Osteoblast (primary cell): ENCODE results near the gene AKR7A3. TPM values are rescaled to one million over a fixed set of nuclear protein-coding genes. Genes with fewer than 3 reads are reported as not detected.

Source experiments
- DNase-seq: peaks from one replicate; pipeline ENCODE4 v3.0.0; 2011; ENCODE audit warnings: low spot score, mixed read lengths; ENCODE audit not compliant: insufficient read length; ENCODE audit errors: missing footprints
- H2AFZ ChIP-seq: 2 replicates; pipeline ENCODE4 v1.6.0; 2011; ENCODE audit warnings: mild to moderate bottlenecking, low read length
- H3K27ac ChIP-seq: 2 replicates; pipeline ENCODE4 v1.5.1; 2011; ENCODE audit warnings: mild to moderate bottlenecking, low read depth, low read length, moderate library complexity
- H3K27me3 ChIP-seq: 2 replicates; pipeline ENCODE4 v1.6.0; 2012; ENCODE audit warnings: mild to moderate bottlenecking, control low read depth, inconsistent platforms, low read length, moderate library complexity; ENCODE audit not compliant: insufficient read depth
- H3K36me3 ChIP-seq: 2 replicates; pipeline ENCODE4 v1.5.1; 2011; ENCODE audit warnings: mild to moderate bottlenecking, low read length, control low read depth, moderate library complexity; ENCODE audit not compliant: insufficient read depth
- H3K4me1 ChIP-seq: 2 replicates; pipeline ENCODE4 v1.5.1; 2011; ENCODE audit warnings: mild to moderate bottlenecking, low read length, control low read depth, moderate library complexity; ENCODE audit not compliant: insufficient read depth
- H3K4me2 ChIP-seq: 2 replicates; pipeline ENCODE4 v1.6.0; 2011; ENCODE audit warnings: mild to moderate bottlenecking, low read length; ENCODE audit not compliant: insufficient read depth
- H3K4me3 ChIP-seq: fragments of 200-600 bp; sonication (generic); 3 replicates; pipeline ENCODE4 v1.5.1; 2012; ENCODE audit warnings: mild to moderate bottlenecking, low read length, inconsistent platforms; ENCODE audit not compliant: insufficient read depth
- H3K79me2 ChIP-seq: 2 replicates; pipeline ENCODE4 v1.6.0; 2012; ENCODE audit warnings: mild to moderate bottlenecking, low read length, control low read depth, inconsistent platforms; ENCODE audit not compliant: insufficient read depth
- H3K9me3 ChIP-seq: 2 replicates; pipeline ENCODE4 v1.5.1; 2011; ENCODE audit warnings: low read depth, low read length, control low read depth
- H4K20me1 ChIP-seq: 2 replicates; pipeline ENCODE4 v1.6.0; 2012; ENCODE audit warnings: mild to moderate bottlenecking, low read length, control low read depth; ENCODE audit not compliant: insufficient read depth
- CTCF ChIP-seq: IDR thresholded peaks from 2 replicates; pipeline ENCODE4 v1.5.1; 2011; ENCODE audit warnings: mild to moderate bottlenecking, low read depth, low read length, moderate library complexity; ENCODE audit errors: extremely low read depth
- total RNA-seq: library from RNA; depleted of rRNA; stranded (reverse); fragments of >200 nt; gene quantifications from 2 replicates; pipeline ENCODE4 v1.2.3, GENCODE V29; 2012

The AKR7A3 gene
- total RNA-seq, 1 donor, result 0.72 TPM

GRCh38 chr1:19327301-19327700 is 38.7 kb upstream of the AKR7A3 start:
- no peak overlapping the region for H3K4me2 ChIP-seq
- DNase-seq, result no peak
- no peaks in the 10 kb centered on the region for H3K27me3 ChIP-seq
- H3K27ac ChIP-seq, result no peak overlapping the region
- no peak overlapping the region for H3K4me3 ChIP-seq
- no peaks in the 10 kb centered on the region for H3K4me1 ChIP-seq
- no peak overlapping the region for H2AFZ ChIP-seq
- peaks cover 3% of the 10 kb centered on the region for H3K79me2 ChIP-seq
- H4K20me1 ChIP-seq, result peaks cover 15% of the 10 kb centered on the region
- H3K36me3 ChIP-seq, result peaks cover 45% of the 10 kb centered on the region
- TF ChIP-seq CTCF, result no peak
- no peaks in the 10 kb centered on the region for H3K9me3 ChIP-seq

DNA sequence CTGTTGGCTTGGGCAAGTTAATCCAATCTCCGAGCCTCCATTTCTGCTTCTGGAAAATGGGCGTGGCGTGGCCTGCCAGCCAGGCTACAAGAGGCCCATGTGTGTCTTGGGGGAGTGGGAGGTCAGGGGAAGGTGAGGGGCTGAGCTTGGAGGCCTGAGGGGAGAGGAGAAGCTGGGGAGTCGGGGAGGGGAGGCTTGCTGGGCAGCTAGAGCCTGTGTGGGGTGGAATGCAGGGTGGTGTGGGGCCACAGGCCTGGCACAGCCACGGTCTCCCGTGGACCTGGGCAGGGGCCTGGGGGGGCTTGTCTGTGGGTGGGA is 38.1 kb upstream of the AKR7A3 start:
- H2AFZ ChIP-seq, result no peak overlapping the region
- DNase-seq, result peak; percentile 63
- no peak overlapping the region for H3K27ac ChIP-seq
- peaks cover 9% of the 10 kb centered on the region for H3K79me2 ChIP-seq
- no peaks in the 10 kb centered on the region for H3K4me1 ChIP-seq
- H3K36me3 ChIP-seq, result peaks cover 49% of the 10 kb centered on the region
- no peaks in the 10 kb centered on the region for H3K27me3 ChIP-seq
- H3K4me2 ChIP-seq, result no peak overlapping the region
- H3K9me3 ChIP-seq, result no peaks in the 10 kb centered on the region
- H3K4me3 ChIP-seq, result no peak overlapping the region
- peaks cover 18% of the 10 kb centered on the region for H4K20me1 ChIP-seq
- TF ChIP-seq CTCF, result no peak

DNA sequence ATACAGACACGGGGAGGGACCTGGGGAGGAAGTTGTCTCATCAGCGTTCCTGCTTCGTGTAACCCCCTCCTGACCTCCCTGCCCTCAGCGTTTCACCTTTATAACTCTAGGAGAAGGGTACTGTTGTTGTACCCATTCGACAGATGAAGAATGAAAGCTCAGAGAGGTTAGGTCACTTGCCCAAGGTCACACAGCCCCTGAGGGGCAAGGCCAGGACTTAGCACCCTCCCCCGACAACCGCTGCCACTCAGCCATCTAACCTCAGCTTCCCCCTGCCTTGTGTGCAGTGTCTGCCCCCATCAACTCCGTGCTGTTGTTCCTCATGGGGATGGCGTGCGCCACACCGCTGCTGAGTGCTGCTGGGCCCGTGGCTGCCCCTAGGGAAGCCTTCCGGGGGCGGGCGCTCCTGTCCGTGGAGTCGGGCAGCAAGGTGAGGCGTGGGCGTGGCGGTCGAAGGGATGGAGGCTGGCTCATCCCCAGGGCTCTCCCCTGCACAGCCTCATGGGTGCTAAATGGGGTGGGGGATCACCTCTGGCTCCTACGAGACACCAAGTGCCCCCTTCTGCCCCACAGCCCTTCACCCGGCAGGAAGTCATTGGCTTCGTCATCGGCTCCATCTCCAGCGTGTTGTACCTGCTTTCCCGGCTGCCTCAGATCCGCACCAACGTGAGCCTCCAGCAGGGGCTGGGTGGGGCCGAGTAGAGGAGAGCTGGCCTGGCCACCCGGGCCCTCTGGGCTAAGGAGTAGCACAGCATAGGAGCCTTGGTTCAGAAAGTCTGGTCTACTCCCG is 37.6 kb upstream of the AKR7A3 start:
- Histone ChIP-seq H4K20me1 (peaks cover 19% of the 10 kb centered on the region), H3K4me3 (no peak overlapping the region), H3K4me1 (no peaks in the 10 kb centered on the region), H3K4me2 (no peak overlapping the region), H3K36me3 (peaks cover 51% of the 10 kb centered on the region), H2AFZ (no peak overlapping the region), H3K27ac (no peak overlapping the region), H3K79me2 (peaks cover 14% of the 10 kb centered on the region), H3K9me3 (no peaks in the 10 kb centered on the region), H3K27me3 (no peaks in the 10 kb centered on the region)
- peak; percentile 42 for DNase-seq
- TF ChIP-seq CTCF, result no peak

DNA sequence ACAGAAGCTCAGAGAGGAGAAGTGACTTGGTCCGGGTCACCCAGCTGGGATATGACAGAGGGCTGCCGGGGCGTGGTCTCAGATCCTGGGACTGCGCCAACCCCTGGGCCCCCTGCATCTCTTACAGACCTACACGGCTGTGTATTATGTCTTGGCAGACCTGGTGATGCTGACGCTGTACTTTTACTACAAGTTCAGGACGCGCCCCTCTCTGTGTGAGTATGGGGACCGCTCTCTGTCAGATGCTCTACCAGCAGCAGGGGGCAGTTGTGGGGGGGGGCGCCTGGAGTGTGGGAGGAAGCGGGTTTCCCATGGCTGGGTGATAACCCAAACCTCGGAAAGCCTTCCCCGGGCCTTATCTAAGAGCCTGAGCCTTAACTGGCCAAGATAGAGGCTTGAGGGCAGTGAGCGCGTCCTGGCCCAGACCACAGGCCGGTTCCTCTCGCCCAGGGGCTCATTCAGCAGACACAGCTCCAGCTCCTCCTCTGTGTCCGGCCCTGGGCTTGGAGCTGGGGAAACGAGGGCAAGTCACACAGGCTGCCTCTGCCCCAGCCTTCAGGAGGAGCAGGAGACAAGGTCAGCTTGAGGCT is 36.9 kb upstream of the AKR7A3 start:
- peak; percentile 65 for DNase-seq
- H3K4me1 ChIP-seq, result no peaks in the 10 kb centered on the region

More for the DNA sequence above, 36.9 kb upstream of the AKR7A3 start:
- H3K4me2 ChIP-seq, result no peak overlapping the region
- H3K36me3 ChIP-seq, result peaks cover 54% of the 10 kb centered on the region
- no peak overlapping the region for H2AFZ ChIP-seq
- peaks cover 18% of the 10 kb centered on the region for H3K79me2 ChIP-seq
- no peaks in the 10 kb centered on the region for H3K9me3 ChIP-seq
- H4K20me1 ChIP-seq, result peaks cover 19% of the 10 kb centered on the region
- H3K4me3 ChIP-seq, result no peak overlapping the region
- H3K27ac ChIP-seq, result no peak overlapping the region
- H3K27me3 ChIP-seq, result no peaks in the 10 kb centered on the region
- no peak for TF ChIP-seq CTCF
